ENCODE results near the gene UPK3BL1. TPM values are rescaled to one million over a fixed set of nuclear protein-coding genes. Genes with fewer than 3 reads are reported as not detected.
"Not testable (repeated sequence)": the region's sequence is repeated elsewhere in the genome, so short reads cannot be mapped to it uniquely, and the experiment has no call there.

The UPK3BL1 gene
- polyA plus RNA-seq (2012; ENCODE audit: insufficient read depth, insufficient read length, low read depth) = 2.3 TPM

- not testable (repeated sequence) for H3K4me3 ChIP-seq (ENCODE audit: low read depth, low read length); DNase-seq; H3K36me3 ChIP-seq; H3K27me3 ChIP-seq; H3K9me3 ChIP-seq; H3K4me1 ChIP-seq
Measured at GRCh38 chr7:102642691-102643090, at the start of gene UPK3BL1. Gene UPK3BL1, minus strand, starts transcription at chr7:102642791. Its CDS starts 50 bp downstream, at chr7:102642741.

- not testable (repeated sequence) for H3K36me3 ChIP-seq; H3K4me1 ChIP-seq; H3K4me3 ChIP-seq (ENCODE audit: low read depth, low read length); DNase-seq; H3K9me3 ChIP-seq; H3K27me3 ChIP-seq
Measured at GRCh38 chr7:102690602-102691001, 48.0 kb upstream of the UPK3BL1 start.

- H3K27me3 ChIP-seq; DNase-seq; H3K4me1 ChIP-seq; H3K36me3 ChIP-seq; H3K9me3 ChIP-seq; H3K4me3 ChIP-seq (ENCODE audit: low read depth, low read length): not testable (repeated sequence)
Measured at GRCh38 chr7:102689436-102690282, 47.1 kb upstream of the UPK3BL1 start.

GRCh38 chr7:102688299-102689036 lies 45.9 kb upstream of the UPK3BL1 start:
- H3K4me3 ChIP-seq (ENCODE audit: low read depth, low read length); H3K36me3 ChIP-seq; H3K27me3 ChIP-seq; DNase-seq; H3K9me3 ChIP-seq; H3K4me1 ChIP-seq: not testable (repeated sequence)

GRCh38 chr7:102682560-102682959 lies 40.0 kb upstream of the UPK3BL1 start:
- H3K4me1 ChIP-seq; H3K27me3 ChIP-seq; H3K9me3 ChIP-seq; H3K36me3 ChIP-seq; H3K4me3 ChIP-seq (ENCODE audit: low read depth, low read length); DNase-seq: not testable (repeated sequence)

- not testable (repeated sequence) for DNase-seq, H3K27me3 ChIP-seq, H3K4me1 ChIP-seq
Measured at GRCh38 chr7:102680780-102681179, 38.2 kb upstream of the UPK3BL1 start.

GRCh38 chr7:102675545-102675944 lies 33.0 kb upstream of the UPK3BL1 start:
- not testable (repeated sequence) for H3K27me3 ChIP-seq; H3K9me3 ChIP-seq; H3K36me3 ChIP-seq; H3K4me1 ChIP-seq; DNase-seq; H3K4me3 ChIP-seq (ENCODE audit: low read depth, low read length)

More at GRCh38 chr7:102680780-102681179, 38.2 kb upstream of the UPK3BL1 start:
- H3K9me3 ChIP-seq; H3K4me3 ChIP-seq (ENCODE audit: low read depth, low read length); H3K36me3 ChIP-seq: not testable (repeated sequence)

GRCh38 chr7:102673447-102674067 lies 31.0 kb upstream of the UPK3BL1 start:
- H3K4me1 ChIP-seq; DNase-seq; H3K36me3 ChIP-seq; H3K9me3 ChIP-seq; H3K4me3 ChIP-seq (ENCODE audit: low read depth, low read length); H3K27me3 ChIP-seq: not testable (repeated sequence)

GRCh38 chr7:102671956-102672307 lies 29.3 kb upstream of the UPK3BL1 start:
- not testable (repeated sequence) for H3K27me3 ChIP-seq; DNase-seq; H3K9me3 ChIP-seq; H3K4me3 ChIP-seq (ENCODE audit: low read depth, low read length); H3K4me1 ChIP-seq; H3K36me3 ChIP-seq

- not testable (repeated sequence) for H3K4me1 ChIP-seq, H3K27me3 ChIP-seq, DNase-seq, H3K9me3 ChIP-seq, H3K36me3 ChIP-seq
- H3K4me3 ChIP-seq (ENCODE audit: low read depth, low read length) = peak within 1 kb of the TSS; percentile 33
Measured at GRCh38 chr7:102671166-102671955, 28.8 kb upstream of the UPK3BL1 start, which contains the start of gene POLR2J2. Gene POLR2J2, minus strand, starts transcription at chr7:102671663. Its CDS starts 62 bp downstream, at chr7:102671601.

- not testable (repeated sequence) for H3K9me3 ChIP-seq; H3K27me3 ChIP-seq; H3K36me3 ChIP-seq; H3K4me1 ChIP-seq; DNase-seq; H3K4me3 ChIP-seq (ENCODE audit: low read depth, low read length)
Measured at GRCh38 chr7:102667523-102667922, 24.9 kb upstream of the UPK3BL1 start.

GRCh38 chr7:102666850-102667249 lies 24.3 kb upstream of the UPK3BL1 start:
- H3K4me3 ChIP-seq (ENCODE audit: low read depth, low read length); H3K27me3 ChIP-seq; H3K36me3 ChIP-seq; H3K9me3 ChIP-seq; DNase-seq; H3K4me1 ChIP-seq: not testable (repeated sequence)

- H3K9me3 ChIP-seq; DNase-seq; H3K36me3 ChIP-seq; H3K27me3 ChIP-seq; H3K4me3 ChIP-seq (ENCODE audit: low read depth, low read length); H3K4me1 ChIP-seq: not testable (repeated sequence)
Measured at GRCh38 chr7:102664765-102665164, 22.2 kb upstream of the UPK3BL1 start.

GRCh38 chr7:102649924-102650323 lies 7.3 kb upstream of the UPK3BL1 start, which contains the start of gene SPDYE2B:
Gene SPDYE2B, plus strand, starts transcription at chr7:102650319. Its CDS starts 2,030 bp downstream, at chr7:102652349.
- H3K27me3 ChIP-seq; H3K36me3 ChIP-seq; DNase-seq; H3K9me3 ChIP-seq; H3K4me1 ChIP-seq; H3K4me3 ChIP-seq (ENCODE audit: low read depth, low read length): not testable (repeated sequence)

GRCh38 chr7:102647813-102648212 lies 5.2 kb upstream of the UPK3BL1 start:
- not testable (repeated sequence) for H3K9me3 ChIP-seq; H3K4me1 ChIP-seq; H3K36me3 ChIP-seq; DNase-seq; H3K4me3 ChIP-seq (ENCODE audit: low read depth, low read length); H3K27me3 ChIP-seq
